Measurements from ENCODE around the gene CTDP1. TPM values are rescaled to one million over a fixed set of nuclear protein-coding genes. Genes with fewer than 3 reads are reported as not detected.
A peak's percentile ranks its signal among the peaks of the same experiment; 100 is the strongest.

CTDP1 gene
- total RNA-seq, 2 donors from 2014 or later = 8.8 to 21.8 TPM

- ATAC-seq (no peak), DNase-seq (no peak)
- no peaks in the 10 kb centered on the region for H3K4me1 ChIP-seq
- intact Hi-C loops (cut with DNase I) = loop anchor here (10.0 kb wide), 1 partner anchor 58 kb away; no protein-coding TSS in a partner anchor
- H3K9me3 ChIP-seq = no peaks in the 10 kb centered on the region
- H3K27ac ChIP-seq = no peak overlapping the region
- WGBS, 2 donors = 96 to 97% methylated on average over 8 of the region's 8 CpGs
- TF ChIP-seq POLR2A (IDR thresholded peaks at IDR 0.05) = no peak
- TF ChIP-seq CTCF (IDR thresholded peaks at IDR 0.05) = no peak
- H3K27me3 ChIP-seq = no peaks in the 10 kb centered on the region
- no peak overlapping the region for H3K4me3 ChIP-seq
- H3K36me3 ChIP-seq (replicated peaks in 1 of 2; ENCODE audit: insufficient read depth in 1 of 2, low read depth in 2 of 2) = peaks cover 0 to 2% of the 10 kb centered on the region in 2 donors
These were observed 67.1 kb downstream of the CTDP1 start for GRCh38 chr18:79746730-79747129.

- 95 to 97% methylated on average over 31 to 33 of the region's 35 CpGs for WGBS, 2 donors
- no peak for TF ChIP-seq CTCF (IDR thresholded peaks at IDR 0.05)
- no peak for TF ChIP-seq POLR2A (IDR thresholded peaks at IDR 0.05)
- Histone ChIP-seq H3K27ac (no peak overlapping the region), H3K27me3 (no peaks in the 10 kb centered on the region), H3K4me1 (no peaks in the 10 kb centered on the region), H3K36me3 (replicated peaks in 1 of 2; ENCODE audit: insufficient read depth in 1 of 2, low read depth in 2 of 2) (peaks cover 0 to 2% of the 10 kb centered on the region in 2 donors), H3K4me3 (no peak overlapping the region), H3K9me3 (no peaks in the 10 kb centered on the region)
- intact Hi-C loops (cut with DNase I) = loop anchor here (10.0 kb wide), 1 partner anchor 58 kb away; no protein-coding TSS in a partner anchor
- ATAC-seq = no peak
- no peak for DNase-seq
These were observed 67.7 kb downstream of the CTDP1 start for GRCh38 chr18:79747156-79747845.

- Histone ChIP-seq H3K36me3 (replicated peaks in 1 of 2; ENCODE audit: insufficient read depth in 1 of 2, low read depth in 2 of 2) (peaks cover 2 to 6% of the 10 kb centered on the region in 2 donors), H3K9me3 (no peaks in the 10 kb centered on the region), H3K27me3 (no peaks in the 10 kb centered on the region), H3K4me1 (no peaks in the 10 kb centered on the region), H3K4me3 (no peak overlapping the region), H3K27ac (no peak overlapping the region)
- ATAC-seq = no peak
- 80 to 89% methylated on average over 13 to 30 of the region's 36 CpGs for WGBS, 2 donors
- DNase-seq = no peak
- intact Hi-C loops (cut with DNase I) = loop anchor here (10.0 kb wide), 1 partner anchor 56 kb away; no protein-coding TSS in a partner anchor
- TF ChIP-seq POLR2A (IDR thresholded peaks at IDR 0.05) (no peak), CTCF (IDR thresholded peaks at IDR 0.05) (no peak)
These were observed 68.9 kb downstream of the CTDP1 start for GRCh38 chr18:79748321-79749180.

GRCh38 chr18:79749251-79750191, 69.9 kb downstream of the CTDP1 start:
- DNase-seq = peak in 2 of 4 donors; percentile 8 to 16
- Histone ChIP-seq H3K27me3 (no peaks in the 10 kb centered on the region), H3K27ac (no peak overlapping the region), H3K4me1 (no peaks in the 10 kb centered on the region), H3K4me3 (no peak overlapping the region), H3K36me3 (replicated peaks in 1 of 2; ENCODE audit: insufficient read depth in 1 of 2, low read depth in 2 of 2) (peaks cover 11 to 15% of the 10 kb centered on the region in 2 donors), H3K9me3 (no peaks in the 10 kb centered on the region)
- WGBS, 2 donors = 88 to 95% methylated on average over 34 to 48 of the region's 49 CpGs
- ATAC-seq = no peak
- TF ChIP-seq POLR2A (IDR thresholded peaks at IDR 0.05) (no peak), CTCF (IDR thresholded peaks at IDR 0.05) (no peak)
- intact Hi-C loops (cut with DNase I) = loop anchor here (10.0 kb wide), 1 partner anchor 55 kb away; no protein-coding TSS in a partner anchor

Data from body of pancreas (tissue), 4 donors.